HEK293T (cell line): Measurements from ENCODE around the gene SLC30A9.

Experiments used
- BHLHE40 ChIP-seq: fragments of 450-650 bp; IDR thresholded peaks from 2 replicates; pipeline ENCODE4 v1.6.1; 2016; ENCODE audit warnings: mild to moderate bottlenecking, moderate library complexity, borderline replicate concordance
- CTBP1 ChIP-seq: fragments of 450-650 bp; IDR thresholded peaks from 2 replicates; pipeline ENCODE4 v1.6.1; 2016; ENCODE audit warnings: borderline replicate concordance
- ELF4 ChIP-seq: fragments of 450-650 bp; IDR thresholded peaks from 2 replicates; pipeline ENCODE4 v1.6.1; 2017; ENCODE audit warnings: antibody characterized with exemption
- LEF1 ChIP-seq: fragments of 450-650 bp; IDR thresholded peaks from 2 replicates; pipeline ENCODE4 v1.6.1; 2017; ENCODE audit warnings: mild to moderate bottlenecking, borderline replicate concordance

DNA sequence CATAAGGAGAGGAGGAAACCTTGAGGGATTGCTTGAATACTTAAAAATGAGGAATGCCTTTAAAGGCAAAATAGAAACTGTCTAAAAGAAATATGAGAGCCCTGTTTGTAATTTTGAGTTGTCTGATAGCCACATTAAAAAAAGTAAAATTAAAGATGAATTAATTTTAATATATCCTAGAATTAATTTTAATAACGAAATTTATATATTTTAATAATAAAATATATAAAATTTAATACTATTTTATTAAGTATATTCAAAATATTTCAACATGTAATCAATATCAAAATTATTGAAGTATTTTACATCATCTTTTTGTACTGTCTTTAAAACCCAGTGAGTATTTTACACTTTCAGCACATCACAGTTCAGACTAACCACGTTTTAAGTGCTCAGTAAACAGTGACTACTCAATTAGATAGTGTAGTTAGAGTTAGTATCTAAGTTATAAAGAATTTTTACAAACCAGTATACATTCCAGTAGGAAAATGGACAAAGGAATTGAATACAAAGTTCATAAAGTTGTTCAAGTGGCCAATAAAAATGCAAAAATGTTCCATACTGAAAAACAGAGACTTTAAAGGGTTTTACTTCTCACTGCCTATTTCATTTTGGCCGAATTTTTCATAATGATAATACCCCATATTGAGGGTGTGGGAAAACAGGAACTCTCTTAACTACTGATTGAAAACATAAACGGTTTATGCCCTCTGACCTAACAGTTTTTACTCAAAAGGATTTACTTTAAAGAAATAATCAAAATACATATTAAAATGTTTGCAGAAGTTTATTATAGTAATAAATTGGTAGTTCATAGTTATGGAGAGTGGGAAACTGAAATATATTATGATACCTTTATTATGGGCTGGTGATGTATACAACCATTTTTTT, 2.9 kb downstream of the SLC30A9 start:
- TF ChIP-seq LEF1 (no peak), ELF4 (no peak), CTBP1 (no peak), BHLHE40 (no peak)
